Brain microvascular endothelial cell (primary cell): ENCODE results near the gene EXOC1.

Experiments used
- DNase-seq: peaks from one replicate; pipeline ENCODE4 v3.0.0-alpha.2; 2020
- H3K27ac ChIP-seq: fragments of 250-450 bp; sonication (Bioruptor Pico); 2 replicates; pipeline ENCODE4 v1.5.1; 2020; ENCODE audit warnings: mild to moderate bottlenecking, moderate library complexity
- H3K27me3 ChIP-seq: fragments of 250-450 bp; sonication (Bioruptor Pico); replicated peaks from 2 replicates; pipeline ENCODE4 v1.5.1; 2020; ENCODE audit warnings: mild to moderate bottlenecking
- H3K36me3 ChIP-seq: fragments of 250-450 bp; sonication (Bioruptor Pico); replicated peaks from 2 replicates; pipeline ENCODE4 v1.5.1; 2020; ENCODE audit warnings: mild to moderate bottlenecking
- H3K4me3 ChIP-seq: 2 replicates; pipeline ENCODE4 v1.5.1; 2011; ENCODE audit warnings: low read depth, mild to moderate bottlenecking, control low read depth, low read length, moderate library complexity
- CTCF ChIP-seq: IDR thresholded peaks from 2 replicates; pipeline ENCODE4 v1.5.1; 2011; ENCODE audit warnings: low read depth, mild to moderate bottlenecking, moderate library complexity, low read length, control low read depth, inconsistent platforms; ENCODE audit errors: missing control alignments
- in situ Hi-C: cut with HindIII; loops from 2 replicates; pipeline ENCODE4 v1.10.0; 2017; ENCODE audit warnings: low sequenced_read_pairs, low pct_ligation_motif_present

Gene EXOC1

GRCh38 chr4:55907469-55907868, 54.0 kb downstream of the EXOC1 start:
- in situ Hi-C loops: no loop called here
- no peak overlapping the region for H3K4me3 ChIP-seq
- H3K27ac ChIP-seq: no peak overlapping the region

DNA sequence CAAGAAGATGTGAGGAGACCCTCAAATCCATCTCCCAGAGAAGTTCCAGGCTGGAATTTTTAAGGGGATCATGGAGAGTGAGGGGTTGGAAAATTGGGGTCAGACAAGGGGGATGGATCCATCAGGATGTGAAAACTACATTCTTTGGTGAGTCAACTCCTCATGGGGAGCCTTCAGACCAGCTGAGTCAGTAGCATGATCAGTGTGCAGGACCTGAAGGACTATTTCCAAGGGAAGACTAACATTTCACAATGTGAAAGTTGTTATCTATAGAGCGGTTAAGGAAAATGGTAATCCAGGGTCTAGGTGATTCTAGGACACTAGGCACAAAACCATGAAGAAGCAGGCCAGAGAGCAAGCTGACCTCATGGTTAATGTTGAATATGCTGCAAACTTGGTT, 56.7 kb downstream of the EXOC1 start:
- in situ Hi-C loops: no loop called here
- Histone ChIP-seq H3K27me3 (no peaks in the 10 kb centered on the region), H3K27ac (no peak overlapping the region), H3K4me3 (no peak overlapping the region), H3K36me3 (no peaks in the 10 kb centered on the region)
- no peak for TF ChIP-seq CTCF
- peak; percentile 70 for DNase-seq

More at GRCh38 chr4:55907469-55907868, 54.0 kb downstream of the EXOC1 start:
- Histone ChIP-seq H3K27me3 (no peaks in the 10 kb centered on the region), H3K36me3 (peaks cover under 1% of the 10 kb centered on the region)
- no peak for TF ChIP-seq CTCF
- no peak for DNase-seq

- Histone ChIP-seq H3K36me3 (no peaks in the 10 kb centered on the region), H3K27me3 (no peaks in the 10 kb centered on the region), H3K27ac (no peak overlapping the region), H3K4me3 (no peak overlapping the region)
- no peak for TF ChIP-seq CTCF
- no peak for DNase-seq
- in situ Hi-C loops: no loop called here
These were observed 58.8 kb downstream of the EXOC1 start for GRCh38 chr4:55912249-55912648.

- Histone ChIP-seq H3K36me3 (no peaks in the 10 kb centered on the region), H3K27ac (no peak overlapping the region), H3K4me3 (no peak overlapping the region), H3K27me3 (no peaks in the 10 kb centered on the region)
- DNase-seq: no peak
- no peak for TF ChIP-seq CTCF
- in situ Hi-C loops: no loop called here
These were observed 67.1 kb downstream of the EXOC1 start for GRCh38 chr4:55920571-55920970.

GRCh38 chr4:55921093-55921492, 67.6 kb downstream of the EXOC1 start:
- Histone ChIP-seq H3K27me3 (no peaks in the 10 kb centered on the region), H3K4me3 (no peak overlapping the region), H3K27ac (no peak overlapping the region), H3K36me3 (no peaks in the 10 kb centered on the region)
- TF ChIP-seq CTCF: no peak
- no peak for DNase-seq
- in situ Hi-C loops: no loop called here

DNA sequence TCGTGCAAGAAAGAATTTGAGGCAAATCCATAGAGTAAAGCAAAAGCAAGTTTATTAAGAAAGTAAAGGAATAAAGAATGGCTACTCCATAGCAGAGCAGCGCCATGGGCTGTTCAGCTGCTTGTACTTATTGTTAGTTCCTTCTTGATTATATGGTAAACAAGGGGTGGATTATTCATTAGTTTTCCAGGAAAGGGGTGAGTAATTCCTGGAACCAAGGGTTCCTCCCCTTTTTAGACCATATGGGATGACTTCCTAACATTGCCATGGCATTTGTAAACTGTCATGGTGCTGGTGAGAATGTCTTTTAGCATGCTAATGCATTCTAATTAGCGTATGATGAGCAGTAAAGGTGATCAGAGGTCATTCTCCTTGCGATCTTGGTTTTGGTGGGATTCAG, 71.8 kb downstream of the EXOC1 start:
- Histone ChIP-seq H3K27me3 (no peaks in the 10 kb centered on the region), H3K27ac (no peak overlapping the region), H3K4me3 (no peak overlapping the region), H3K36me3 (no peaks in the 10 kb centered on the region)
- no peak for DNase-seq
- in situ Hi-C loops: no loop called here
- TF ChIP-seq CTCF: no peak
